Measurements from ENCODE around the gene EFNA3.

Gene EFNA3, protein sequence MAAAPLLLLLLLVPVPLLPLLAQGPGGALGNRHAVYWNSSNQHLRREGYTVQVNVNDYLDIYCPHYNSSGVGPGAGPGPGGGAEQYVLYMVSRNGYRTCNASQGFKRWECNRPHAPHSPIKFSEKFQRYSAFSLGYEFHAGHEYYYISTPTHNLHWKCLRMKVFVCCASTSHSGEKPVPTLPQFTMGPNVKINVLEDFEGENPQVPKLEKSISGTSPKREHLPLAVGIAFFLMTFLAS

DNA sequence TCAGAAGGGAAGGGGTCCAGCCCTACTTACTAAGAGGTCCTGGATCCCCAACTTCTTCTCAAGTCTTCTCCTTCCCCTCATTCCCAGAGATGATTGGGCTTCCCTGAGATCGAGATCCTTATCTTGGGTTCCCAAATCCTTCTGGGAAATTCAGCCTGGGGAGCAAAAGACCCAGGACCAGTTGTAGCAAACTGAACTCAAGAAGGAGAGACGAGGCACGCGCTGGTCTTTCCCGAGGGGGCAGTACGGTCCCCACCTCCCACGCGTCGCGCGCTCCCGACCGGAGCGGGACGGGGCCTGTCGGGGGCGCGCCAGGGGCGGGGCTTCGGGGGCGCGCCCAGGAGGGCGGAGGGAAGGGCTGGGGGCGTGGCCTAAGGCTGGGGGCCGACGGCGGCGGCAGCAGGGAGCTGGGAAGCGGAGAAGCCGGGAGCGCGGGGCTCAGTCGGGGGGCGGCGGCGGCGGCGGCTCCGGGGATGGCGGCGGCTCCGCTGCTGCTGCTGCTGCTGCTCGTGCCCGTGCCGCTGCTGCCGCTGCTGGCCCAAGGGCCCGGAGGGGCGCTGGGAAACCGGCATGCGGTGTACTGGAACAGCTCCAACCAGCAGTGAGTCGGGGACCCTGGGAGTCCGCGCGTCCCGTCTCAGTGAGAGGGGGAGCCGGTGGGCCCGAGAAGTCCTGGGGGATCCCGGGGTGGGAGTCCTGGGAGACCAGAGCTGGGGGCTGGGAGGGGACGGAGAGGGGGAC lies at the start of gene EFNA3:
EFNA3 (plus strand) TSS at position 369 of the 741 bp plus-strand sequence; CDS start at position 474, 105 bp downstream.
- DNase-seq (ENCODE audit: low spot score), result peak; percentile 90

DNA sequence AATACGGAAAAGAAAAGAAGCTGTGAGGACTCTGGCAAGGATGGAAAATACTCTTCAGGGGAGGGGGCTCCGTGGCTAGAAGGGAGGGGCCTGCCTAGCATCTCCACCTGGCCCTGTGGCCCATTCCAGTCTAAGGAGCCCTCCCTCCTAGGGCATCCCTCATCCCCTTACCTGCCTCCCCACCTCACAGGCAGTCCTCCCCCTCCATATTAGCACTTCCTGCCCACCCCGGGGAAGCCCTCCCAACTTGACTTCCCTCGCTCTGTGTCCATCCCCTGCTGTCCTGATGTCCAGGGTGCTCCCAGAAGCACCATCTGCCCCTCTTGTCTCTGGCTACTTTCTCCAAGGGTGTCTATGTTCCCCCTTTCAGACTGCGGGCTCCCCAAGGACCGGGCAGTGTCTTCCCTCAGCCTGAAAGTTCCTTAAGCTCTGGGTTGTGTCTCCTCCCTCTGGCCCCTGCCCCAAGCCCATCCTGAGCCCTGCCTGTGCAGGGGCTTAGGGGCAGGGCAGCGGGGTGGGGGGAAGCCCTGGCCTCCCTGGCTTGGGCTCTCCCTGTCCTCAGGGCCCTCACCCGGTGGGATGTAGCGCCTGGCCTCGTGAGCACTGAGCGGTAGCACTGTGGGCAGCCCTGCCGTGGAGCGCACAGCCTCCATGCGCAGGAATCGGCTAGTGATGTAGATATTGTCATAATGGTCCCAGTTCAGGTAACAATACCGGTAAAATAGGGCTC lies 49.0 kb upstream of the EFNA3 start:
- no peak for DNase-seq (ENCODE audit: low spot score)

DNA sequence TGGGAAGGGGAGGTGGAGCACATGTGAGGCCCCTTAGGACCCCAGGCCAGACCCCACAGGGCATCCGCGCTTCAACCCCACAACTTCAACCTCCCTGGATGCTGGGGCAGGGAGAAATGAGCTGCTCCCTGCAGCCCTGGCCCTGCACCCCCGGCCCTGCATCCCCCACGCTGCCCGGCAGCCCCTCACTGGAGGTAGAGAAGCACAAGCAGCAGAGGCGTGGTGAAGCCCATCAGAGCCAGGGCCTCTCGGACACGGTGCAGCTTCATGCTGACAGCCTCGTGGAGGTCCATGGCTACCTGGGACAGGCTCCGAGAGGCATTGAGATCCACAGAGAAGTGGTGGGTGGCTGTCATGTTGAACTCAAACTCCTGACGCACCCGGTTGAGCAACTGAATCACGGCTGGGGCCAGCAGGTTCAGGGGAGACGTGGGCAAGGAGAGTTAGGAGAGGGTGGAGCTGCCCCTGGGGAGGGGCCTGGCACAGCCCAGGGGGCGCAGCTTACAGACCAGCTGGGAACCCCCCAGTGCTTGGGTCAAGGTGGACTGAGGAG lies 48.3 kb upstream of the EFNA3 start:
- DNase-seq (ENCODE audit: low spot score), result no peak

DNA sequence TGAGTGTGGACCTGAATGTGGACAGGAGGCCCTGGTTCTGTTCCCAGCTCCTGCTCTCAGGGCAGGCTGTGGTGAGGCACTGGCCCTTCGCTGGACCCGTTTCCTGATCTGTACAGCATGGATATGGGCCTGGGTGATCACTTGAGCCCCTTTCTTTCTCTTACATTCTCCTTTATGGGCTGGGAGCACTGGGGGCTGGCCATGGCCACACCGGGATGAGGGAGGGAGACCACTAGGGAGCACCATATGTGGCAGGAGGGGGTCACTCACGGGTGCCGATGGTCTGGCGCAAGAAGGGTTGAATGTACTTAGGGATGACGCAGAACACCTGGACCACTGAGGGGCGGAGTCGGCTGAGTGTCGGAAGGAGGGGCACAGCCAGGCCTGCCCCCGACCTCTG lies 47.7 kb upstream of the EFNA3 start:
- DNase-seq (ENCODE audit: low spot score), result no peak

DNA sequence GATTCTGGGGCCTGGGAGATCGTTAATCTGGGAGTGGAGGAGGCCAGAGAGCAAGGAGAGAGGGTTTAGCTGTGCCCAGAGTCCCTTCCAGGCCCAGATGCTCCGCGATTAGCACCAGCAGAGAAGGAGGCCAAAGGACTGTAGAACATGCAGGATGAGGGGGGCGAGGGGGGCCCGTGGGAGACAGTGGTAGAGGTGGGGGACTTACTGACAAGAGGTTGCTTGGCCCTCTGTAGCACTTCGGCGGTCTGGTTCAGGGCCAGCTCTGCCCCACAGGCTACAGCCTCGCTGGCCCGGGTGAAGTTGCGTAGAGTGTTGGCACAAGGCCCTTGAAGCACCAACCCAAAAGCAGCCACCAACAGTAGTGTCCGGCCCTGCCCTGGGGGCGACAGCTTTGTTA lies 45.8 kb upstream of the EFNA3 start:
- no peak for DNase-seq (ENCODE audit: low spot score)

DNA sequence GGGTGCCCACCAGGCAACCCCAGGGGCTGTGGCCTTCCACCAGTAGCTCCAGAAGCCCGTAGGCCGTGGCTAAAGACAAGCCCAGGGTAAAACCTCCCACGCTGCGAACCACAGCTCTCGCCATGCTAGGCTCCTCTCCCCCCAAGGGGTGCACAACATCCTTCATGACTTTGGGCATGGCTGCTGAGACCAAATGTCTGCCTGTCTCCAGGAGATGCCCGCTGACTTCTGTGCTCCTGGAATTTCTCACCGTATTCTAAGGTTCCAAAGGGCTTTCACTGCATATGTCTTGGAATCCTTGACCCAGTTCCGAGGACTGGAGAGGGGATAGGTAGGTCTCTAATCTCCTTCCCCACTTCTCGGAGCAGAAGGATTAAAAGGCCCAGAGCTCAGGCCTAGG lies 45.1 kb upstream of the EFNA3 start, which contains the start of the genes DCST1 and DCST2:
DCST1 (plus strand) TSS at position 301 of the 400 bp plus-strand sequence. CDS start 213 bp downstream, outside the sequence.
DCST2 (minus strand) TSS at position 258 of the 400 bp plus-strand sequence; CDS start at position 178, 80 bp downstream.
- DNase-seq (ENCODE audit: low spot score), result no peak

DNA sequence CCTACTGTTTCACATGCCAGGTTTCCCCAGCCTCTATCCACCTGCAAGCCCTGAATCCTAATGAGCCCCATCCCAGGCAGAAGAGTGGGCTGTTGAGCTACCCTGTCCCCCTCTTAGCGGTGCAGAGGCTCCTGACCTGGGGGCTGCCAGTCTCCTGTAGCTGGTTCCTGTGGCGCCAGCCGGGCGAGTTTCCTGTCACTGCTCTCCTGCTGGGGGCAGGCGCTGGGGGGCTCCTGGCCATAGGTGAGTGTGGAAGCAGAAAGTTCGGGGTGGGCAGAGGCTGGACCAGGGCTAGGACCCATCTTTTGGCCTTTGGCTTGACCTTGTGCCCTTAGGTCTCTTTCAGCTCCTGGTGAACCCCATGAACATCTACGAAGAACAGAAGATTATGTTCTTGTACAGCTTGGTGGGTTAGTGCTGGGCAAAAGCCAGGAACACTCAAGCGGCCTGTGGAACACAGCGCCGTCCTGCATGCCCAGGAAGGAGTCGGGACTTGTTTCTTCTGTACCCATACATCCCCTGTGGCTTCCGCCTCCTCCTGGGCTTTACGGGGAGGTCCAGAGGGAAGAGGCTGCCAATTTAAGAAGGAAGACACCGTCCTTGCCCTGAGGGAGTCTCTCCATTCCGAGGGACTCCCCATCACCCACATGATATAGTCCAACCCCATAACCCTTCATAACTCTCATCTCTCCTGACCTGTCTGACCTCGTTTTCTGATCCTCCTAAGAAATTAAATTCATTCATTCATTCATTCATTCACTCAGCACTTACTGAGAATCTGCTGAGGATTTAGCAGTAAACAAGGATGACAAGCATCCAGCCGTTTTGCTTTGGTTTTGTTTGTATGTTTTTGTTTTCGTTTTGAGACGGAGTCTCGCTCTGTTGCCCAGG lies 44.1 kb upstream of the EFNA3 start:
- no peak for DNase-seq (ENCODE audit: low spot score)

DNA sequence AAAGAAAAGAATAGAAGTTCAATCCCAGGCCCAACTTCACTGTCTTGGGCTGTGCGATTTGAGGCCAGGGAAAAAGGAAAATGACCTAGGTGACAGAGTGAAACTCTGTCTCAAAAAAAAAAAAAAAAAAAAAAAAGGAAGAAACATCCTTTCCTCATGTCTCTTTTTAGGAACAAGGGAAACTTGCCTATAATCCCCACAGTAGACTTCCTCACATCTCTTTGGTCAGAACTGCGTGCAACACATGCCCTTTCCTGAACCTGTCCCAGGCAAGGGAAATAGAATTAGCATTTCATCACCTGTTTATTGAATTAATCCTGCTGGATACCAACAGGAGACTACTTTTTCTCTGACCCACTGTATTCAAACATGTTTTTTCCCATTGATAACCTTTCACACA lies 42.7 kb upstream of the EFNA3 start:
- no peak for DNase-seq (ENCODE audit: low spot score)

DNA sequence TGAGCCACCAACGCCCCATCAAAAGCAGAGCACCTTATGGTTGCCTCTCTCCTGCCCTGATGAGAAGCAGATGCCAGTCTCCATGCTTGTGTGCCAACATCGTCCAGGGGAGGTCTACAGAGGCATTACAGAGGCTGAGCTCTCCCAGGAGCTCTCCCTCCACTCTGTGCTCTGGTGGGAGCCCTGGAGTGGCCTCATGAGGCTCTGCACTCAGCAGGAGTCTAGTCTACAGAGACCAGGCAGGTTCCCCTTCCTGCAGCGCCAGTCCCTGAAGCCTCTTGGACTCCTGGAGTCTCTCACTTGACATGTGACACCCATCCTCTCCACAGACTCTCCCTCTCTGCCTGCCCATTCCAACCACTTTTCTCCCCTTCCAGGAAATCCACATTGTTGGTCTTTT lies 41.6 kb upstream of the EFNA3 start:
- DNase-seq (ENCODE audit: low spot score), result no peak

DNA sequence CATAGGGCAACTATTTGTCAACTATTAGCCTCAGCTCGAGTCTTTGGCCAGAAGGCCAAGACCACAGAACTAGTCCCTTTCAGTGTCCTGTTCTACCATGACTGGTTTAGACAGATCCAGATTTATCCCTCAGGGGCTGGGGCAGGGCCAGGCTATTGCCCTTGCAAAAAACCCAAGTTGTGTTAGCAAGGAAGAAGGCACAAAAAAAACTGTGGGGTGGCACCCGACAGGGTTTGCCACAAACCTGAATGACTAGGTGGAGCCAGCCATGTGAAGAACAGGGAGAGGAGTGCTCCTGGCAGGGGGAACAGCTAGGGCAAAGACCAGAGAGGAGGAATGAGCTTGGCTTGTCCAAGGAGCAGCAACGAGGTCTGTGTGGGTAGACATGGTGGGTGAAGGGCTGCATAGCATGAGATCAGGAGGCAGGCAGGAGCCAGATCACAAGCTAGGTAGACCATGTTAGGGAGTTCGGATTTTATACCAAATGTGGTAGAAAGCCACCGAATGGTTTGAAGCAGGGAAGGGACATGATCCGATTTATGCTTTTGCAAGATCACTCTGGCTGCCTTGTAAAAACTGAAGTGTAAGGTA lies 40.7 kb upstream of the EFNA3 start:
- DNase-seq (ENCODE audit: low spot score), result no peak

DNA sequence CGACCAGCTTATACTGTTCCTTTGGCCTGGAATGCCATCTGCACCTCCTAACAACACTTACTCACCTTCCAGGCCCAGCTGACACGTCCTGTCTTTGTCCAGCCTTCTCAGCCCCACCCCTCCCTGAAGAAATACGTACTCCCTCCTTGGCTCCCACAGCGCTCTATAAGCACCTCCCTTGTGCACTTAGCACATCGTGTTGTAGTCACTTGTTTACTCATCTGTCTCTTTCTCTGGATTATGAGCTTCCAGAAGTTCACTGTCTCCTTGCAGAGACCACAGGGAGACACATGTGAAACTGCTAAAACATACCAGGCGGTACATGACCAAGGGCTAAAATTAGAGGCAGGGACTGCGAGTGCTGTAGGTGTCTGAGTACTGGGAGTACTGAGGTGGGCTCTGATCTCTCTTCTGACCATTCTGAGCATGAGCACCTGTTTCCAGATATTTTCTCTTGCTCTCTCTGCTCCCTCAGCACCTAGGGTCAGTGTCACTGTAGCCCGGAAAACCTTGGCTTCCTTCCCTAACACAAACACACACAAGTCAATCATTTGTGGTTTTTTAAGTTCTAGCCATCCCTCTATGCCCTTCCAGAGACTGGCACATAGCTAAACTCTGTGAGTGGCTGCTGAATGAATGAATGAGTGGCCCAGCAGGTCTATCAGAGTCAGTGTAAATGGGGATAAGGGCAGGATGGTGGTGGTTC lies 39.9 kb upstream of the EFNA3 start:
- no peak for DNase-seq (ENCODE audit: low spot score)

DNA sequence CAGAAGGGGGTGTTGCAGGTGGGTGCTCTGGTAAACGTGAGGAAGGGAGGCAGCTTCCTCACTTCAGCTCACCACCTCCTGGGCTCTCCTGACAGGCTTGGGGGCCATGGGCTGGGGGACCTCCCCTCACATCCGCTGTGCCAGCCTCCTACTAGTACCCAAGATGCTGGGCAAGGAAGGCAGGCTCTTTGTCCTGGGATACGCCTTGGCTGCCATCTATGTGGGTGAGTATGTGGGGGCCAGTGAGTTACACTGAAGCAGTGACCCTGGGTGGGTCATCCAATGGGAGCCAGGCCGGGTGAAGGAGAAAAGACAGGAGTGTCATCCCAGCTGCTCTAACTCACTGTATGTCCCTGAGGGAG lies 39.3 kb upstream of the EFNA3 start:
- no peak for DNase-seq (ENCODE audit: low spot score)

DNA sequence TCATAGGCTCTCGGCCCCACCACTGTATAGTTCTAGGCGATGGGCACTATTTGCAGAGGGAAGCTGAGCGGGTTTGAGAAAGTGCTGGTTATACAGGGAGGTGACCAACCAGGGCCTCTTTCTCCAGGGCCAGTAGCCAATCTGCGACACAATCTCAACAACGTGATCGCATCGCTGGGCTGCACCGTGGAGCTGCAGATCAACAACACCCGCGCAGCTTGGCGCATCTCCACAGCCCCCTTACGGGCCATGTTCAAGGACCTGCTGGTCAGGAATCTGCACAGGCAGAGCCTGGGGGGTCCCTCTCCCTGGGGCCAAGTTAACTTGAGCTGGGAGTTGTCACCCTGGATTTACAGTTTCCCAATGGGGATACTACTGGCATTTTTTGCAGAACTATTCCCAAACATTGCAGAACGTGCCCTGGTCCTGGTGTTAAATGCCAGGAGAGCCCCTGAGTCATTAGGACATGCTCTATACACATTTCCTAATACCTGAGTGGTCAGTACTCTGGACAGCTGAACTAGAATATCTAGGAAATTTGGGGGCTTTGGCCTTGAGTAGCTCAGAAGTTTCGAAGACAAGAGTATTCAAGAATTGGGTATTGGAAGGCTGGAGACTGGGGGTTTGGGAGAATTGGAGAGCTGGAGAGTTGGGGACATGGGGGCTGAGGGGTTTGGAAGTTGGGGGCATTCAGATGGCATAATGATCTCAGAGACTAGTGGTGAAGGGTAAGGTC lies 38.1 kb upstream of the EFNA3 start:
- no peak for DNase-seq (ENCODE audit: low spot score)

DNA sequence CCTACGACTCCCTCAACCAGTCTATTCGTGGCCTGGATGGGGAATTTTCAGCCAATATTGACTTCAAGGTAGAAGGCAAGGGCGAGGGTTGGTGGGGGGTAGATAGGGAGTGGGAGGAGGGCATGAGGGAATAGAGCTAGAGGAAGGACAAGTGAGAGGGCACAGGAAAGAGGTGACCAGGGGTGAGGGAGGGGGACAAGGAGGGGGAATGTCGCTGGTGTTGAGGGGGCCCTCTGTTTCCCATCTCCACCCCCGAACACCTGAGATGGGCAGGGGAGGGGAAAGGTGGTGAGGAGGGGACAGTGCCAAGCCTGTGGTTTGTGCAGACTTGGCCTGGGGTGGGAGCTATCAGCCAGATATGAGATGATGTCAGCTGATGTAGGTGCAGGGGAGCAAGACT lies 35.8 kb upstream of the EFNA3 start:
- DNase-seq (ENCODE audit: low spot score), result no peak

DNA sequence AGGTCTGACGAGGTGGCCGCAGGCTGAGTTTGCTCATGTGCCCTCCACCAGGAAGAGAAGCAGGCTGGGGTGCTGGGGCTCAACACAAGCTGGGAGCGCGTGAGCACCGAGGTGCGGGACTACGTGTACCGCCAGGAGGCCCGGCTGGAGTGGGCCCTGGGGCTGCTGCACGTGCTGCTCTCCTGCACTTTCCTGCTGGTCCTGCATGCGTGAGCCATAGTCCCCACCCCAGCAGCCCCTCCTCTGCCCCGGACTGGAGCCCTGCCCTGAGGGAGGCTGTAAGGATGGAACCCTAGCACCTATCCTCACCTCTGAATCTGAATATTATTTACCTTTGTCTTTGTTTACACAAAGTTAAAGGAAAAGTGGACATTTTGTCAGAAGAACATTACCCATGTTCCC lies 35.3 kb upstream of the EFNA3 start:
- no peak for DNase-seq (ENCODE audit: low spot score)

DNA sequence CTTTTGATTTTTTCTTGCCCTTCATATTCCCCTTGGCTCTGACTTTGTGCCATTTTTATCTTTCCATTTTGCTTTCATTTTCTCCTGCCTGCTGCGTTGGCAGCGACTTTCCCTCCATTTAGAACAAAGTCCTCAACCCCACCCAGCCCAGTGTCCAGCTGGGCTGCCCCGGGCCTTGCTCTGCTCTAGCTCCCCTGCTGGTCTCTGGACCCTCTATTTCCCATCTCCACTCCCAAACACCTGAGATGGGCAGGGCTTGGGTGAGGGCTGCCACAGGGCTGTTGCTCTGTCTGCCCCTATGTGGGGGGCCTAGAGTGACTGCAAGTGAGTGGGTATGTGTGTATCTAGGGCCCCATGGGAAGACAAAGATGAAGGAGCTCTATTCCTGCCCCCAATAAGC lies 34.8 kb upstream of the EFNA3 start:
- DNase-seq (ENCODE audit: low spot score), result no peak

DNA sequence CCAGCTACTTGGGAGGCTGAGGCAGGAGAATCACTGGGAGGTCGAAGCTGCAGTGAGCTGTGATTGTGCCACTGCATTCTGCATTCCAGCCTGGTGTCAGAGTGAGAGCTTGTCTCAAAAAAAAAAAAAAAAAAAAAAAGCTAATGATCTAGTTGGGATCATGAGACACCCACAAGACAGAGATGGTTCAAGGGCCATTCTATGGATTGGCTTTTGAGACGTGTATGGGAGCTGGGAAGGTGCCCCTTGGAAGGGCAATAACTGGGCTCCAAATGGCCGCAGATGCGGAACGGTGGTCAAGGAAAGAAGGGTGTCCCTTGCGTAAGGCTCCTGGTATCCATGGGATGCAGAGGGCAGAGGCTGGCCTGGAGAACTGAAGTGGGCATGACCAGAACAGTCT lies 34.3 kb upstream of the EFNA3 start:
- DNase-seq (ENCODE audit: low spot score), result no peak

DNA sequence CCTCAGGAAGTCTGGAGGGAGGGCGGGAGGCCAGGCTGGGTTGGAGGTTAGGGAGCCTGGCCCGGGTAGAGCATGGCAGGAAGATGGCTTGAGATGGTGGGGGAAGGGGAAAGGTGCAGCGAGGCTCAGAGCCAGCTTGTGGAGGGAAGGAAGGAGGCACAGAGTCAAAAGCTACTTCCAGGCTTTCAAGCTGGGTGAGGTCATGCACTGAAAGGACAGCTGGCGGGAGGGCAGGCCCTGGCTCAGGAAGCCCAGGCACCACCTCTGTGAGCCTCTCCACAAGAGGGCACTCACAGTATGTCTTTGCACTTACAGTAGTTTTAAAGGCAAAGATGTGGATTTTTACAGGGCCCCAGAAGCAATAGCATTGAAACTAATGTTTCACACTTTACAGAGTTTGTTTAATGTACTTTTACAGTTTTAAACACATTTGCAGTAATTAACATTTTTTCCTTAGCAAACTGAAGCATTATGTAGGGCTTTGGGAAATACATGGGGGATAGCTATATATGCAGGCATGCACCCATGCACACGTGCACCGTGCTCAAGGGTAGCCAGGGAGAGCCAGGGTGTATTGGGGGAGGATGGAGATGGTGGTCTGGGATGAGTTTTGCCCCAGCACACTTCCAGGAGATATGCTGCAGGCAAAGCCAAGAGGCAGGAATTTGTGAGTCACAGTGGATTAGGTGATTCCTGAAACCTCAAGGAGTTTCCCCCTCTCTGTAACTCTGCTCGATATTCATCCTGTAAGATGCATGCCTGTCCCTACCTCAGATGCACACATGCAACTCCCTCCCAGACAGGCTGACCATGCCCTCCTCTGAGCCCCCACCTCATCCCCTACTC lies 33.6 kb upstream of the EFNA3 start:
- DNase-seq (ENCODE audit: low spot score), result peak; percentile 91
